Measurements from ENCODE around the gene KRT9. TPM values are rescaled to one million over a fixed set of nuclear protein-coding genes. Genes with fewer than 3 reads are reported as not detected.
"Not testable (repeated sequence)": the region's sequence is repeated elsewhere in the genome, so short reads cannot be mapped to it uniquely, and the experiment has no call there.

The KRT9 gene
- total RNA-seq, 1 experiment from 2014 or later = not detected

DNA sequence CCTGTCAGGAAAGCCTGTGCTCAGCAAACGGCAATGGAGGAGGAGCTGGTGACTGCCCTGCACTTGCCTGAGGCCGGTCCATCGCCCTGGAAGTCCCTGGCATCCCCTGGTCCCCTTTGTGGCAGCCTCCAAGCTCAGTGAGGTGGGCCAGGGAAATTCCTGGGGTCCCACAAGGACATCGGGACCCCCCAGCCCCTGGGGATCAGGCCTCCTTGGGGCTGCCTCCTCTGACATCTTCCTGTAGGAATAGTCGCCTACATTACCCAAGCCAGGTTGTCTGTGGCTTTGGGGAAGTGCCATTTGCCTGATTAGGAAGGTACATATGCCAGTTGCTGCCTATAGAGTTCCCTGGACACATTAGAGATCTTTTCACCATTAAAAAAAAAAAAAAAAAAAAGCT is 7.1 kb upstream of the KRT9 start:
- no peak for DNase-seq (ENCODE audit: low read depth)

DNA sequence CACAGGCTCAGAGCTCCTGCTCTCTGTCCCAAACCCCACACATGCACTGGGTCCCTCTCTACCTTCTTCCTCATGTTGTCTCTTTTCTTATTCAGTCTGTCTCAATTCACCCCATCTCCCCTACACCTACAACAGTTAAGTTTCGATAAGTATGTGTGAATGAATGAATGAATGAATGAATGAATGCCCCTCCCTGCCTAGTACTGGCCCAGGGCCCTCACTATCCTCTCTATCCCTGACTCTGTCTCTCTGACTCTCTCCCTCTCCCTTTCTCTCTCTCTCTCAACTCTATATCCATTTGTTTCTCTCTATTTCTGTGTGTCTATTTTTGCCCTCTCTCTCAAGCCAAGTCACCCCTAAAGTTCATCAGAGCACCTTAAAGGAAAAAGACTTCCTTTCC is 6.7 kb upstream of the KRT9 start:
- DNase-seq (ENCODE audit: low read depth) = no peak

DNA sequence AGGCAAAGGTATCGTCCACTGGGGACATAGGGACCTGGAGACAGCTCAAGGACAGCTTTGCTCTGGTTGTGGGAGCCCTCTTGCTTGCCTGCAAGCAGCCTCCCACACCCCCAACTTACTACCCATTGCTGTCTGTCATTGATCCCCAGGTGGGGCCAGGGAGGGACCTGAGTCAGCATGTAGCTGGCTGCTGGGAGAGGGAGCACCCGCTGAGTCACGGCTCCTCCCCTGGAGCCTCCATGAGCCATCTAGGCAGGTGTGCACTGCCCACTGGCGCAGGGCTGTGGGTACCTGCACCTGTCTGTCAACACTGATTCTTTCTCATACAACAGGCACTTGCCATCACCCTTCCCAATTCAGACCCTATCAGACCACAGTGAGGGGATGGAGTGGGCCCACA is 4.9 kb upstream of the KRT9 start:
- DNase-seq (ENCODE audit: low read depth) = not testable (repeated sequence)

DNA sequence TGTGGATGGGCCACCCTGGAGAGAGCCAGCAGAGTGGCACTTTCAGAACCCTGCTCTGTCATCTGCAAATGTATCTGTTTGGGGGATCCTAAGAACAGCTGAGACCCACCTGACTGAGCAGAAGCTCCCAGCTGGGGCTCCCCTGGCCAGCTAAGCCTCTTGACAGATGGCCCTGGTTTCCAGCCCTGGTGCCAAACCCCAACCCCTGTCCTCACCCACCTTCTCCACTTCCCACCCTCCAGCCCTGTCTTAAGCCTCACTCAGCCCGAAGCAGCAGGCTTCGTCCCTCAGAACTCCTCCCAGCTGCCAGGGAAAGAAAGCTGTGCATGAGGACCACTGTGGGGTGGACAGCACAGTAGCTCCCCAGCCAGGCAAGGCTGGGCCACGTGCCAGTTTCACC is 3.5 kb upstream of the KRT9 start:
- no peak for DNase-seq (ENCODE audit: low read depth)

DNA sequence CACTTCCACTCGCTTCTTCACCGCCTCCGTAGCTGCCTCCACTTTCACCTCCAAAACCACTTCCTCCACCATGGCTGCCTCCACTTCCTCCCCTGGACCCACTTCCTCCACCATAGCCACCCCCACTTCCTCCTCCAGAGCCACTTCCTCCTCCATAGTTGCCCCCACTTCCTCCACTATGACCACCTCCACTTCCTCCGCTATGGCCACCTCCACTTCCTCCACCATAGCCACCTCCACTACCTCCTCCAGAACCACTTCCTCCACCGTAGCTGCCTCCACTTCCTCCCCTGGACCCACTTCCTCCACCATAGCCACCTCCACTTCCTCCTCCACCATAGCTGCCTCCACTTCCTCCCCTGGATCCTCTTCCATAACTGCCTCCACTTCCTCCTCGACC is 4.5 kb downstream of the KRT9 start:
- no peak for DNase-seq (ENCODE audit: low read depth)

DNA sequence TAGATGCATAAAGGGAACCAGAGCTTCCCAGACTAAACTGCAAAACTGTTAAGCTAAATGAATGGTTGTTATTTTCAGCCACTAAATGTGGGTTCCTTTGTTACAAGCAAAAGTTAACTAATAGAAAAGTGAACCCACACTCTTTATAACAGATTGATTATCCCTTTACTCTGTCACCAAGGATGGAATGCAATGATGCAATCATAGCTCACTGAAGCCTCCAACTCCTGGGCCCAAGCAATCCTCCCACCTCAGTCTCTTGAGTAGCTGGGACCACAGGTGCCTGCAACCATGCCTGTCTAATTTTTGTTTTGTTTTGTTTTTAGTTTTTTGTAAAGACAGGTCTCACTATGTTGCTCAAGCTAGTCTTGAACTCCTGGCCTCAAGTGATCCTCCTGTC is 6.5 kb downstream of the KRT9 start:
- DNase-seq (ENCODE audit: low read depth) = no peak

DNA sequence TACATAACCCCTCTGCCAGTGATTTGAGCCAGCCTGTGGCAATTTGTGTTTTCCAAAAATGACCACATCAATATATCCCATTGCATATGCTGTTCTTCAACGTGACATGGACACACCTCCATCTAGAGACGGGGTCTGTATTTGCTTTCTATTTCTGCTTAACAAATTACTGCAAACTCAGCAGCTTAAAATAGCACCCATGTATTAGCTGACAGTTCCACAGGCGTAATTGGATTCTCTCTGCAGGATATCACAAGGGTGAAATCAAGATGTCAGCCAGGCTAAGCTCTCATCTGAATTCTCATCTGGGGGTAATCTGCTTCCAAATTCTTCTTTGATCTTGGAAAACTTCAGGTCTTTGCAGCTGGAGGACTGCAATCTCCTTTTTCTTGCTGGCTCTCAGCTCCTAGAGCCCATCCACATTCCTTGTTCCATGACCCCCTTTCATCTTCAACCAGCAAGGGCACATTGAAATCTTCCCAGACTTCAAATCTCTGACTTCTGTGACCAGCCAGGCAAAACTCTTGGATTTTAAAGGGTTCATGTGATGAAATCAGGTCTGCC is 8.2 kb downstream of the KRT9 start:
- DNase-seq (ENCODE audit: low read depth) = no peak

DNA sequence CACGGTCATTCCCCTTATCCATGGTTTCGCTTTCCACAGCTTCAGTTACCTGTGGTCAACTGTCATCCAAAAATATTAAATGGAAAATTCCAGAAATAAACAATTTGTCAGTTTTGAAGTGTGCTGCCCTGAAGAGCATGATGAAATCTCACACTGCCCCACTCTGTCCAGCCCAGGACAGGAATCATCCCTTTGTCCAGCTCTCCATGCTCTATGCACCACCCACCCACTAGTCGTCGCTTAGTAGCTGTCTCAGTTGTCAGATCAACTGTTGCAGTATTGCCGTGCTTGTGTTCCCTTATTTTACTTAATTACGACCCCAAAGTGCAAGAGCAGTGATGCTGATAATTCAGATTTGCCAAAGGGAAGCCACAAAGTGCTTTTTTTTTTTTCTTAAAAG is 10.3 kb downstream of the KRT9 start:
- DNase-seq (ENCODE audit: low read depth) = no peak

DNA sequence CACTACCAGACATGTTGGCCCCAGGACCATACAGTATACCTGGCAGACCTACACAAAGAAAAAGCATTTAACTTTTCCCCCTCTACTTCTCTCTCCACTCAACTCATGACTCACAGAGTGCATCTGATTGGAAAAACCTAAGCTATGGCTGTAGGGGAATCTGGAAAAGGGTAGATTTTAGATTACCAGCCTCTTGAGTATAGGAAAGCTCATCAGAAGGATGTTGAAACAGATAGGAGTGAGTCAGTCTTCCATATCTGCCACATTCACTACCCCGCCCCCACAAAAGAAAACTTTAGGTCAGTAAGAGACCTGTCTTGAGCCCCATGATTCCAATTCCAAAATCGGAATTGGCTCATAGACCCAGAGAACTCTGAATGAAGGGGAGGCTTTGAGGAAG is 12.3 kb downstream of the KRT9 start:
- DNase-seq (ENCODE audit: low read depth) = peak; percentile 49

DNA sequence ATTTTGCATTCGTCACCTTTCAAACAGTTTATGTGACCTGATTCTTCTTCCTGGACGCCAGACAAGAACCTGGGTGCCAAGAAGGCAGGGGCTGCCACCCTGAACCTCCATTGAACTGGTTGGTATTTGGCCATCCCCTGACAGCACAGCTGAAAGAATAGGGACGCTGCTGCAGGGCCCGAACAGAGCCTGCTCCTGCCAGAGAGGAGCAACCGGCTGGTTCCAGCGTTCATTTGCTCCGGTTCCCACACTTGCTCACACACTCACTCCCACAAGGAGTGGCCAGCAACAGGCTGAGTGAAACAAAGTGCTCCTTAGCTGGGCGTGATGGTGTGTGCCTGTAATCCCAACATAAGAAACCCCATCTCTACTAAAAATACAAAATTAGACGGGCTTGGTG is 14.9 kb downstream of the KRT9 start:
- no peak for DNase-seq (ENCODE audit: low read depth)

DNA sequence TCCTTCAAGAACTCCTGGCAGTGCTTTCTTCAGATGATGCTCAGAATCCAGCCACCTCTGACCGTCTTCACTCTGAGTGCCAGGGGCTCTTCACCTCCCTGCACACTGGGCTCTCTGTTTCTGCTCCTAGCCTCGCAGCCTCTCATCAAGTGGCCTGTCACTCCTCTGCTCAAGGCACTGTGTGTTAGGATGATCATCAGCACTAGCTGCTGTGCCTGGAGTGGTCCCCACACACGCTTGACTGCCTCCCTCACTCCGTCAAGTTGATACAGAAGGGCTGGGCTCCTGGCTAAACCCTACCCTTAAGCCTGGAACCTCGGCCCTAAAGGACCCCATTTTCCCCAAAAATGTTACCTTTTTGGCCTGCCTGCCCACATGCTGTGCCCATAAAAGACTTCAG is 15.6 kb downstream of the KRT9 start:
- DNase-seq (ENCODE audit: low read depth) = no peak

DNA sequence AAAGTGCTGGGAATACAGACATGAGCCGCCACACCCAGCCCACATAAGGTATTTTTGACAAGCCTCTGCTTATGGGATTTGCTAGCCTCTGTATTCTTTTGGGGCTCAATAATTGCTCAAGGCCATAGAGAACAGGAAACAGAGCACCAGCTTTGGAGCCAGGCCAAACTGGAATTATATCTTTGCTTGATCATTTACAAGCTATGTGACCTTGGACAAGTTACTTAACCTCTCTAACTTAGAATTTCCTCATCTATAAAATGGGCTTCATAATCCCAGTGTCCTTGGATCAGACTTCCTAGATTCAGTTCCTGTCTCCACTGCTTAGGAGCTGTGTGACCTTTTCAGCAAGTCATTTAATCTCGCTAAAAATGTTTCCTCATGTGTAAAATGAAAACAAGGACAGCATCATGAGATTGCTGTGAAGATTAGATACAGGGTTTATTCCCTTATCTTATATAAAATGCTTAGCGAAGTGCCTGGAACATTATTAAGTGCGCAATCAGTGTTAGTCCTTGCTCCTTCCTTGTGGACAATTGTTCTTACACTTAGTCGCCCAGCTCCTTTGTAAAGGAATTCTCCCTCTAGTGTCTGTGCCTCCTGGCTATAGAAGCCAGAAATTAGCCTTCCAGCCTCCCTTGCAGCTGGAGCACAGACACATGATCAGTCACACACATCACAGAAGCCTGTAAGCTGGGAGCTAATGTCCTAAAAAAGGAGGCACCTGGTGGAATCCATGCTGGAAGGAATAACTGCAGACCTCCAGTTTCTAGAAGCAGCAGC is 16.6 kb downstream of the KRT9 start:
- DNase-seq (ENCODE audit: low read depth) = peak; percentile 18

DNA sequence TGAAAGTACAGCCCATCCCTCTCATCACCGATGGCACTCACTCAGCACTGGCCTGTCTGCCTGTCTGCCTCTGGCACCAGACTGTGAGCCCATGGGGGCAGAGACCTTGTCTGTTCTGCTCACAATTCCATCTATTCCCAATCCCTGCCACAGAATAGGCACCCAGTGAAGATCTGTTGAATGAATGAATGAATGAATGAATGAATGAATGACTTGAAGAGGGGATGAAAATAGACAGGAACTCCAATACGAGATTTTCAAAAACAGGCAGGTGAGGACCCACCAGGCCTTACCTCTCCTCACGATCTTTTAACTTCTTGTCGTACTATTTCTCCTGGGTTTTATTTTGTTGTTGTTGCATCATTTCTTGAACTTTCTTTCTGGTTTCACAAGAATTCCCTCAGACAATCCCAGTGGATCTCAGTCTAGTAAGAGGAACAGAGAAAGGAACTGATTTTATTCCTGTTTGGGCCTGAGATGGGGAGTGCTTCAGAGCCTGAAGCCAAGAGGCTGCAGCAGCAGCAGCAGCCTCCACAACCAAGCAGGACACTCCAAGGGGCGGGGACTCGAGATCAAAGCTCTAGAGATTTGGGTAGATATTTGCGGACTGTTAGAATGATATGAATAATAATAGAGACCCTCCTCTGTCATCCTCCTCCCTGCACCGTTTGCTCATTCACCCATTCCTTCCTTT is 17.7 kb downstream of the KRT9 start:
- DNase-seq (ENCODE audit: low read depth) = no peak

DNA sequence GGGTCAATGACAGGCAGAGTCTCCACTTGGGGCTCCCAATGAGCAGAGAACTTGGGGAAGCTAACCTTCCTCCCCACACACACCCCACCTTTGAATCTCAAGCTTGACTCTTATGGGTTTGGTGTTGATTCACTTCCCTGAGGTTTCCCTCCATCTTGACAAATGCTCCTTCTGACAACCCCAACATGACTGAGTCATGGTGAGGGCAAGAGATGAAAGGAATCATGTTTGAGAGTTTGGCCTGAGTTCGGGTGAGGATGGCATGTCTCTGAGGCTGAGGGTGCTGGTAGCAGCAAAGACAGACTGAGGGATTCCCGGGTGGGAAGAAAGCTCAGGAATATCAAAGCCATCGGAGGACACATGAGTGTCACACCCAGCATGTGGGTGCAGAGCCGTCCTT is 18.7 kb downstream of the KRT9 start:
- DNase-seq (ENCODE audit: low read depth) = peak; percentile 72

DNA sequence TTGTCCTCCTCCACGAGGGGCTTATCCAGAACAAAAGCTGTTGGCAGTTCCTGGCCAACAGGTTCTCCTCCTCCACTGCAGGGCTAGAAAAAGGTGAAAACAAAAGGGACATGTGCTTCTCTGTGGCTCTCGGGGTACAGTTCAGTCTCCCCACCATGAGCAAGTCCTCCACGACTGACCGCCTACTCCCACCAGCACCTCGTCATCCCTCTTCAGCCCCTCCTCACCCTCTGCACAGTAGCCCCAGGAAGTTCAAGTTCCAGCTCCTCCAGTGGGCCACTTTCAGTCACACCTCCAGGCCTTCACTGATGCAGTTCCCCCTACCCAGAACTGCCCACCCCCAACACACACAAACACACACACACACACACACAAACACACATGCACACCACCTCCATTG is 19.4 kb downstream of the KRT9 start:
- no peak for DNase-seq (ENCODE audit: low read depth)

DNA sequence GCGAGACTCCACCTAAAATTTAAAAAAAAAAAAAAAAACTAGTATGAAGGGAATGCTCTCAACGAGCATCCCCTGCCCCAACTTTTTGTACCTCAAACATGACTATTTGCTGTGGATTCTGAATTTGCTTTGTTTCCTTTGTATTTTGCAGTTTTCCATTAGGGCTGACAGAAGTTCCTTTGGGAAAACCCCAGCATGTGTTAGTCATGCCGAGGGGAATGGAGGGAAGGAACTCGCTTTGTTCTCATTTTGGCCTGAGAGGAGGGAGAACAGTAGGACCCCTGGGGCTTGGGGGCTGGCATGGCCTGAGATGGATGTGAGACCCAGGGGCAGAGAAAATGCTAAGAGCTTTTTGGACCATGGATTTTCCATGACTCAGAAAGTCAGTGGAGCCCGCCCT is 20.5 kb downstream of the KRT9 start:
- peak; percentile 62 for DNase-seq (ENCODE audit: low read depth)

DNA sequence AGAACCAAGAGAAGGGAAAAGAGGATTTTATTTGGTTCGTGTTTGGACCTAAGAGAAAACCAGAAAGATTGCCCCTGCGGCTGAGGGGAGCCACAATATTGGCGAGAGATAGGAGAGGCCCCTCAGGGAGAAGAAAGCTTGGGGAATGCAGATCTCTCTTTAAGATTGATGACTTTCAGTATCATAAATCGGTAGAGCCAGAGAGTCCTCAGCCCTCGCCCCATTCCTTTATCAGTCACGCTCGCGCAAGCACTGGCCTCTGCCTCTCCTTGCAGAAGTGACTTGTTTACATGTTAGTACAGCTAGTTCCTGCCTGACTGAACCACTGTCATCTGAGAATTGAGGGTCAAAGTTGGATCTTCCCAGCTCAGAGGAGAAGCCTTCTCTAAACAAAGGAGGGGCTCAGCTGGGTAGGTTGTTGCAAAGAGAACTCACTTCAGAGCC is 22.2 kb downstream of the KRT9 start:
- DNase-seq (ENCODE audit: low read depth) = no peak

DNA sequence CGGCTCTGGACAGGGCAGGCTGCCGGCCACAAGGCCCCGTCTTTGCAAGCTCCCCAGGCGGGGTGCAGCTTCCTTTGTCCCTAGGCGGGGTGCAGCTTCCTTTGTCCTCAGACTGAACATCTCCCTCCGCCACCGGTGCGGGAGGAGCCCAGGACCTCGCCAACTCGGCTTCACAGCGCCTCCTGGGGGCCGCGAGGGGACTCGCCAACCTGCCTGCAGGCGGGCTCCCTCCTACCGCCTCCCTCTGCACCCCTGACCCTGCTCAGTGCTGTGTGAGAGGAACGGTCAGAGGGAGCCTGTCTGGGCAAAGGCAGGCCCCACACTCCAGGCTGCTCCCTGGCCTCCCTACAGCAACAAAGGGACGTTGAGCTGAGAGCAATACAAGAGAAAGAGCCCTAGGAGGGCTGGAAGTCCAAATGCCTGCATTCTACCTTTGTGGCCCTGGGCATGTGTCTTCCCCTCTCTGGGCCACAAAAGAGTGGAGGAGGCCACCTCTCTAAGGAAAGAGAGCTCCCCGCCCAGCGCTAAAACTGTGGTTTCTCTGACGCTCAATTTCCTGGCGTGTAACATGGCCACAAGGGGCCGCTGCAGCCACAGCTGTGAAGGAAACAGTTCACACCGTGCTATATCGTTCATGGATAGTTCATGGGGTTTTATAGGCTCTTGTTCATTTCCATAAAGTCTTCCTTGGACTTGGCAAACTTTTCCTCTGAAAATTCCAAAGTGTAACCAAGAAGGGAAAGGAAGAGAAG is 22.8 kb downstream of the KRT9 start:
- peak; percentile 86 for DNase-seq (ENCODE audit: low read depth)

DNA sequence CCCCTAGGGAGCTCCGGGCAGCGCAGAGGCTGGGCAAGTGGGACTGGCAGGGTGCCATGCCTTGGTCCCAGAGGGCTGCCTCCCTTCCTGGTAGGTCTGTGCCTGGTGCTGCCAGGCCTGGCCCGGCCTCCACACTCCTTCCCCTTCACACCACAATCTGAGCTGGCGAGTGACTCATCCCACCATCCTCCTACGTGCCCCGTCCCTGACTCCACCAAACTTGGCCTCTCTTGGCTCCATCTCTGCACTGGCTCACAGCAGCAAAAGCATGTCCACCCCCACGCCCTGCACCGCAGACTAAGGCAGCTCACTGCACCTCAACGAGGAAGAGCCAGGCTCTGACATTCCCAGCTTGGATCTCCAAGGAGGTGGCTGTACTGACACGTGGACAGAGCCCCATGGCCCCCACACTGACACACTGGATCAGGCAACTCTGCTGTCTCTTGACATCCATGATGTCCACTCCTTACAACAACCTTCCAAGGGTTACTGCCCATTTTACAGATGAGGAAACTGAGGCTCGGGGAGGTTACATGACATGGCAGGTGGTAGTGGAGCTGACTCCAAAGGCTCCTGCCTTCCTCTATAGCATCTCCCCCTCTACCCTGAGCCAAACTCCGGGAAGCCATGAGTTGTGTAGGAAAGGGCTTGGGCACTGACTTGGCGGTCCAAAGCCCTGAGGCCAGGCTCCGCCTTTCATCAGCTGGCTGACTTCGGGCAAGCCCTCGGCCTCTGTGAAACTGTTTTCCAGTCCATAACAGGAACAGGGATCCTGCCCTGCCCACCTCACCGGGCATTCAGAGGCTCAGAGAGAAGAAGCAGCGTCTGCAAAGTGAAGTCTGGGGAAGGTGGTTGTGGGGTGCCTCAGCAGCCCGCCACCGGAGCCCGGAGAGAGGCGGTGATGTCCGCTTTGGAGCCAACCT is 23.7 kb downstream of the KRT9 start:
- DNase-seq (ENCODE audit: low read depth) = peak; percentile 99

DNA sequence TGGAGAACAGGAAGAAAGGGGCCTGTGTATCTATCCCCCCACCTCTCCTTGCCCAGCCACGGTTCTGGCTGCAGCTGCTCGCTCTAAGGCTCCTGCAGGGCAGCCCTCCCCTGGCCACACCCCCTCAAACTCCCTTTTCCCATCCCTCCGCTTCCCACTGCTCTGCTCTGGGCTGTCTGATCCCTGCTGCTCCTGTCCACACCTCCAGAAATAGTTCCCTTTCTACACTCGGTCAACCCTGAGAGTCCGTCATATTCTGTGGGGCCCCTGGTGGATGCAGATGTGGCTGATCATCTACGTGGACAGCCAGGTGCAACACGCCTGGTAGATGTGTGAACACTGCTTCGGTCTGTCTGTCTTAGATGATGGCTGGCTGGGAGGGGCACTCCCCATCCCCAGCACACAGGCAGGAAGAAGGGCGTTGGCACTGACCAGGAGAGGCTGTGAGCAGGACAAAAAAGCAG is 24.4 kb downstream of the KRT9 start:
- DNase-seq (ENCODE audit: low read depth) = no peak

DNA sequence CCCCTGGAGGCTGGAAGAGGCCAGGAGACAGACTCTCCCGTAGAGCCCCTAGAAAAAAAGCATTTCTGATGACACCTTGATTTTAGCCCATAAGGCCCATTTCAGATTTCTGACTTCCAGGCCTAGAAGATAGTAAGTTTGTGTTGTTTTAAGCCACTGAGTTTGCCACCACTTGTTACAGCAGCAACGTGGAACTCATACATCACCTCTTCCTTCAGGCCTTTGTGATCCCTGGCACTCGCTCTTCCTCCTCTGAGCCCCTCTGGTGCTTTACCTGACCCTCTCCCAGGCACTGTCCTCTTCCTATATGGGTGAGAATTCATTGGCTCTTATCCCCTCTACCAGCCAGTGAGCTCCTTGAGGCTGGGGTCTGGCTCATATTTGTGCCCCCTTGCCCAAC is 25.0 kb downstream of the KRT9 start:
- DNase-seq (ENCODE audit: low read depth) = no peak
